Common myeloid progenitor, CD34-positive (primary cell): ENCODE data around the gene LIN7B.

Experiments used
- CTCF ChIA-PET: fragments of 350-600 bp; sonication (Branson Sonifier 250); formaldehyde crosslinking; loops from one replicate; lab custom pipeline; 2021; ENCODE audit warnings: antibody characterized with exemption; lab: Charles Lee
- POLR2A ChIA-PET: fragments of 350-600 bp; sonication (Branson Sonifier 250); formaldehyde crosslinking; loops from one replicate; lab custom pipeline; 2021; ENCODE audit warnings: antibody characterized with exemption; lab: Charles Lee
- DNase-seq, 3 donors: peaks; one replicate each; pipeline versions ENCODE4 v3.0.0 to v3.0.0-alpha.2; 2013
- H3K27ac ChIP-seq, 2 experiments: 1 replicate in 1 of 2; 2 replicates in 1 of 2; pipeline ENCODE4 v1.7.0; 2013; ENCODE audit warnings: inconsistent platforms in 2 of 2, low read length in 2 of 2, mild to moderate bottlenecking in 2 of 2, low read depth in 1 of 2, moderate library complexity in 1 of 2; ENCODE audit not compliant: severe bottlenecking in 2 of 2, insufficient read depth in 1 of 2, poor library complexity in 1 of 2
- H3K27me3 ChIP-seq, 5 experiments: replicated peaks in 2 of 5; 1 replicate in 3 of 5; 2 replicates in 2 of 5; pipeline versions ENCODE4 v1.6.1 to v1.7.0; 2013; ENCODE audit warnings: low read length in 4 of 5, mild to moderate bottlenecking in 2 of 5, moderate library complexity in 2 of 5, inconsistent platforms in 1 of 5; ENCODE audit not compliant: insufficient read depth in 5 of 5, control insufficient read depth in 4 of 5
- H3K36me3 ChIP-seq, 4 experiments: 1 replicate in 2 of 4; 2 replicates in 2 of 4; pipeline versions ENCODE4 v1.6.1 to v1.7.0; 2013; ENCODE audit warnings: low read length in 3 of 4, control low read depth in 1 of 4, mild to moderate bottlenecking in 1 of 4; ENCODE audit not compliant: control insufficient read depth in 4 of 4, insufficient read depth in 4 of 4
- H3K4me1 ChIP-seq, 4 experiments: 1 replicate in 3 of 4; 2 replicates in 1 of 4; pipeline versions ENCODE4 v1.6.1 to v1.7.1; 2013; ENCODE audit warnings: low read length in 3 of 4, mild to moderate bottlenecking in 3 of 4, control low read depth in 1 of 4, inconsistent platforms in 1 of 4, moderate library complexity in 1 of 4; ENCODE audit not compliant: control insufficient read depth in 4 of 4, insufficient read depth in 4 of 4; ENCODE audit errors: control extremely low read depth in 1 of 4
- H3K4me3 ChIP-seq, 7 experiments: 1 replicate in 4 of 7; 2 replicates in 3 of 7; pipeline versions ENCODE4 v1.5.1 to v1.7.0; 2013; ENCODE audit warnings: mild to moderate bottlenecking in 7 of 7, low read length in 6 of 7, moderate library complexity in 6 of 7, inconsistent platforms in 2 of 7, low read depth in 2 of 7, control low read depth in 1 of 7; ENCODE audit not compliant: insufficient read depth in 4 of 7, control insufficient read depth in 1 of 7; ENCODE audit errors: extremely low read depth in 1 of 7
- H3K9me3 ChIP-seq, 5 experiments: 1 replicate in 4 of 5; 2 replicates in 1 of 5; pipeline versions ENCODE4 v1.6.1 to v1.7.1; 2013; ENCODE audit warnings: low read length in 4 of 5, mild to moderate bottlenecking in 2 of 5, inconsistent platforms in 1 of 5, low read depth in 1 of 5, moderate library complexity in 1 of 5; ENCODE audit not compliant: control insufficient read depth in 4 of 5, insufficient read depth in 2 of 5; ENCODE audit errors: control extremely low read depth in 1 of 5
- WGBS: methylation state at CpG from one replicate; pipeline ENCODE4 v1.1.5; 2013; ENCODE audit not compliant: insufficient coverage; 5-methylcytosine and 5-hydroxymethylcytosine counted together

The LIN7B gene

GRCh38 chr19:49085020-49085867 lies 28.9 kb upstream of the LIN7B start, which contains the start of gene SNRNP70:
SNRNP70 (plus strand) TSS chr19:49085451; CDS start chr19:49086415, 964 bp downstream.
- POLR2A ChIA-PET = interaction anchor here (0.5 kb wide), 1 partner anchor 32 kb away, joined by 4 read pairs; no protein-coding TSS in a partner anchor

GRCh38 chr19:49085868-49086232 lies 28.3 kb upstream of the LIN7B start:
- POLR2A ChIA-PET = no interaction called here
- CTCF ChIA-PET = interaction anchor here (0.8 kb wide), 1 partner anchor 9 kb away, joined by 4 read pairs; no protein-coding TSS in a partner anchor
- 3% methylated on average over 14 of the region's 14 CpGs for WGBS
- Histone ChIP-seq H3K4me3 (peak overlapping the region; percentile 82 to 99 (median 93)), H3K9me3 (no peaks in the 10 kb centered on the region), H3K36me3 (peaks cover 10 to 32% (median 26%) of the 10 kb centered on the region in 4 experiments), H3K27ac (peak overlapping the region; percentile 78 to 93), H3K27me3 (no peaks in the 10 kb centered on the region), H3K4me1 (peaks cover 0 to 23% (median 20%) of the 10 kb centered on the region in 4 experiments)
- no peak for DNase-seq

More at GRCh38 chr19:49085020-49085867, 28.9 kb upstream of the LIN7B start, which contains the start of gene SNRNP70:
- CTCF ChIA-PET = no interaction called here
- under 1% methylated on average over 77 of the region's 89 CpGs for WGBS
- H3K36me3 ChIP-seq = peaks cover 4 to 26% (median 20%) of the 10 kb centered on the region in 4 experiments
- peak; percentile 100 for DNase-seq
- H3K4me3 ChIP-seq = peak within 1 kb of the TSS; percentile 82 to 99 (median 93)
- H3K27ac ChIP-seq = peak within 1 kb of the TSS; percentile 78 to 93
- no peaks in the 10 kb centered on the region for H3K27me3 ChIP-seq
- H3K4me1 ChIP-seq = peaks cover 0 to 23% (median 20%) of the 10 kb centered on the region in 4 experiments
- H3K9me3 ChIP-seq = no peaks in the 10 kb centered on the region

GRCh38 chr19:49086296-49086695 lies 27.9 kb upstream of the LIN7B start:
- ChIA-PET POLR2A (no interaction called here), CTCF (interaction anchor here (0.8 to 2.0 kb wide), 3 partner anchors 9 to 12 kb away, joined by 4 to 8 read pairs (median 5); no protein-coding TSS in a partner anchor)
- whole genome bisulfite sequencing = 74% methylated on average over 11 of the region's 11 CpGs
- Histone ChIP-seq H3K9me3 (no peaks in the 10 kb centered on the region), H3K4me1 (peaks cover 0 to 23% (median 20%) of the 10 kb centered on the region in 4 experiments), H3K36me3 (peaks cover 12 to 36% (median 29%) of the 10 kb centered on the region in 4 experiments), H3K27ac (peak overlapping the region; percentile 78 to 93), H3K4me3 (peak overlapping the region; percentile 82 to 99 (median 93)), H3K27me3 (no peaks in the 10 kb centered on the region)
- DNase-seq = no peak

- H3K27me3 ChIP-seq = no peaks in the 10 kb centered on the region
- no peaks in the 10 kb centered on the region for H3K9me3 ChIP-seq
- WGBS = 99% methylated on average over 11 of the region's 17 CpGs
- ChIA-PET CTCF (interaction anchor here (0.9 to 1.4 kb wide), 3 partner anchors 15 to 106 kb away, joined by 3 to 4 read pairs (median 3); no protein-coding TSS in a partner anchor), POLR2A (interaction anchor here (0.6 kb wide), 1 partner anchor 394 kb away, joined by 7 read pairs; no protein-coding TSS in a partner anchor)
- H3K4me3 ChIP-seq = no peak overlapping the region
- DNase-seq = no peak
- peaks cover 0 to 11% (median 6%) of the 10 kb centered on the region in 4 experiments for H3K4me1 ChIP-seq
- H3K36me3 ChIP-seq = peaks cover 27 to 79% (median 65%) of the 10 kb centered on the region in 4 experiments
- H3K27ac ChIP-seq = no peak overlapping the region
These were observed 22.7 kb upstream of the LIN7B start for GRCh38 chr19:49091391-49092038.

- POLR2A ChIA-PET = no interaction called here
- 100% methylated on average over 4 of the region's 6 CpGs for WGBS
These were observed 21.5 kb upstream of the LIN7B start for GRCh38 chr19:49092686-49093085.

GRCh38 chr19:49094505-49095482 lies 19.4 kb upstream of the LIN7B start:
- Histone ChIP-seq H3K27ac (no peak overlapping the region), H3K27me3 (no peaks in the 10 kb centered on the region), H3K4me3 (no peak overlapping the region), H3K9me3 (no peaks in the 10 kb centered on the region), H3K4me1 (no peaks in the 10 kb centered on the region), H3K36me3 (peaks cover 31 to 86% (median 73%) of the 10 kb centered on the region in 4 experiments)
- CTCF ChIA-PET = interaction anchor here (0.8 to 2.6 kb wide), 8 partner anchors 9 to 104 kb away, joined by 3 to 11 read pairs (median 4); no protein-coding TSS in a partner anchor
- no peak for DNase-seq
- POLR2A ChIA-PET = no interaction called here
- WGBS = 94% methylated on average over 19 of the region's 23 CpGs

More at GRCh38 chr19:49092686-49093085, 21.5 kb upstream of the LIN7B start:
- H3K27me3 ChIP-seq = no peaks in the 10 kb centered on the region
- CTCF ChIA-PET = interaction anchor here (1.4 kb wide), 2 partner anchors 14 to 21 kb away, joined by 3 to 4 read pairs; no protein-coding TSS in a partner anchor
- no peak for DNase-seq
- H3K9me3 ChIP-seq = no peaks in the 10 kb centered on the region
- H3K36me3 ChIP-seq = peaks cover 27 to 81% (median 66%) of the 10 kb centered on the region in 4 experiments
- H3K4me1 ChIP-seq = no peaks in the 10 kb centered on the region
- H3K27ac ChIP-seq = no peak overlapping the region
- H3K4me3 ChIP-seq = no peak overlapping the region
